ENCODE measurements around the gene GABRA5.
"Not testable (repeated sequence)": the region's sequence is repeated elsewhere in the genome, so short reads cannot be mapped to it uniquely, and the experiment has no call there.

The GABRA5 gene

GRCh38 chr15:26879706-26880105 is 12.8 kb downstream of the GABRA5 start:
- FAIRE-seq = no peak

GRCh38 chr15:26882112-26882511 is 15.2 kb downstream of the GABRA5 start:
- no peak for FAIRE-seq

GRCh38 chr15:26882616-26883365 is 15.9 kb downstream of the GABRA5 start:
- no peak for FAIRE-seq

- FAIRE-seq = no peak
Observed at GRCh38 chr15:26883466-26883865, 16.6 kb downstream of the GABRA5 start.

GRCh38 chr15:26886566-26886965 is 19.7 kb downstream of the GABRA5 start:
- no peak for FAIRE-seq

GRCh38 chr15:26887926-26888666 is 21.2 kb downstream of the GABRA5 start:
- no peak for FAIRE-seq

GRCh38 chr15:26888761-26889160 is 21.9 kb downstream of the GABRA5 start:
- FAIRE-seq = no peak

GRCh38 chr15:26889298-26889898 is 22.5 kb downstream of the GABRA5 start:
- peak; percentile 96 for FAIRE-seq

GRCh38 chr15:26890451-26890850 is 23.6 kb downstream of the GABRA5 start:
- no peak for FAIRE-seq

- no peak for FAIRE-seq
Observed at GRCh38 chr15:26890988-26891387, 24.1 kb downstream of the GABRA5 start.

- no peak for FAIRE-seq
Observed at GRCh38 chr15:26891448-26892181, 24.8 kb downstream of the GABRA5 start.

GRCh38 chr15:26892182-26892518 is 25.3 kb downstream of the GABRA5 start:
- FAIRE-seq = no peak

GRCh38 chr15:26892678-26893077 is 25.8 kb downstream of the GABRA5 start:
- FAIRE-seq = no peak

- no peak for FAIRE-seq
Observed at GRCh38 chr15:26893351-26894065, 26.6 kb downstream of the GABRA5 start.

- no peak for FAIRE-seq
Observed at GRCh38 chr15:26894181-26894580, 27.3 kb downstream of the GABRA5 start.

GRCh38 chr15:26895346-26895745 is 28.5 kb downstream of the GABRA5 start:
- not testable (repeated sequence) for FAIRE-seq

GRCh38 chr15:26899658-26900057 is 32.8 kb downstream of the GABRA5 start:
- FAIRE-seq = peak; percentile 44

- FAIRE-seq = no peak
Observed at GRCh38 chr15:26901041-26901440, 34.2 kb downstream of the GABRA5 start.

GRCh38 chr15:26910715-26911114 is 43.9 kb downstream of the GABRA5 start:
- no peak for FAIRE-seq

- FAIRE-seq = peak; percentile 3
Observed at GRCh38 chr15:26921433-26921832, 54.6 kb downstream of the GABRA5 start.

GRCh38 chr15:26926081-26926480 is 59.2 kb downstream of the GABRA5 start:
- no peak for FAIRE-seq

GRCh38 chr15:26928051-26928450 is 61.2 kb downstream of the GABRA5 start:
- FAIRE-seq = no peak

- FAIRE-seq = no peak
Observed at GRCh38 chr15:26929588-26929987, 62.7 kb downstream of the GABRA5 start.
